HEK293T (cell line): Measurements from ENCODE around the gene STAB2.

Source experiments
- CTCF ChIA-PET: fragments of 350-600 bp; formaldehyde crosslinking; extraction: SDS; loops from one replicate; lab custom pipeline; 2021; ENCODE audit warnings: antibody characterized with exemption, inconsistent platforms; lab: Yijun Ruan, JAX
- POLR2A ChIA-PET: fragments of 350-600 bp; formaldehyde crosslinking; extraction: SDS; loops from one replicate; lab custom pipeline; 2020; ENCODE audit warnings: antibody characterized with exemption, inconsistent platforms; lab: Yijun Ruan, JAX
- DNase-seq: peaks from one replicate; pipeline ENCODE4 v3.0.0; 2012; ENCODE audit warnings: mixed read lengths; ENCODE audit errors: extremely low spot score
- ARNT ChIP-seq: fragments of 450-650 bp; IDR thresholded peaks from 2 replicates; pipeline ENCODE4 v1.6.1; 2017; ENCODE audit warnings: mild to moderate bottlenecking
- BHLHE40 ChIP-seq: fragments of 450-650 bp; IDR thresholded peaks from 2 replicates; pipeline ENCODE4 v1.6.1; 2016; ENCODE audit warnings: mild to moderate bottlenecking, moderate library complexity, borderline replicate concordance
- CTBP1 ChIP-seq: fragments of 450-650 bp; IDR thresholded peaks from 2 replicates; pipeline ENCODE4 v1.6.1; 2016; ENCODE audit warnings: borderline replicate concordance
- ELF4 ChIP-seq: fragments of 450-650 bp; IDR thresholded peaks from 2 replicates; pipeline ENCODE4 v1.6.1; 2017; ENCODE audit warnings: antibody characterized with exemption
- FOXA1 ChIP-seq: fragments of 450-650 bp; IDR thresholded peaks from 2 replicates; pipeline ENCODE4 v1.6.1; 2016; ENCODE audit warnings: mild to moderate bottlenecking
- FOXK2 ChIP-seq: fragments of 450-650 bp; IDR thresholded peaks from 2 replicates; pipeline ENCODE4 v1.6.1; 2016; ENCODE audit warnings: mild to moderate bottlenecking
- FOXM1 ChIP-seq: fragments of 450-650 bp; IDR thresholded peaks from 2 replicates; pipeline ENCODE4 v1.6.1; 2017; ENCODE audit warnings: mild to moderate bottlenecking, borderline replicate concordance
- HDGF ChIP-seq: fragments of 450-650 bp; IDR thresholded peaks from 2 replicates; pipeline ENCODE4 v1.6.1; 2017; ENCODE audit warnings: antibody characterized with exemption, borderline replicate concordance
- L3MBTL2 ChIP-seq: fragments of 450-650 bp; conservative IDR thresholded peaks from 2 replicates; pipeline ENCODE4 v1.6.1; 2016; ENCODE audit warnings: mild to moderate bottlenecking
- LEF1 ChIP-seq: fragments of 450-650 bp; IDR thresholded peaks from 2 replicates; pipeline ENCODE4 v1.6.1; 2017; ENCODE audit warnings: mild to moderate bottlenecking, borderline replicate concordance
- NFRKB ChIP-seq: fragments of 450-650 bp; IDR thresholded peaks from 2 replicates; pipeline ENCODE4 v1.6.1; 2016; ENCODE audit warnings: mild to moderate bottlenecking, moderate library complexity
- PKNOX1 ChIP-seq: fragments of 450-650 bp; IDR thresholded peaks from 2 replicates; pipeline ENCODE4 v1.6.1; 2016
- SP1 ChIP-seq: fragments of 450-650 bp; IDR thresholded peaks from 2 replicates; pipeline ENCODE4 v1.6.1; 2017
- SUZ12 ChIP-seq: fragments of 450-650 bp; IDR thresholded peaks from 2 replicates; pipeline ENCODE4 v1.6.1; 2016; ENCODE audit warnings: mild to moderate bottlenecking
- TARDBP ChIP-seq: fragments of 450-650 bp; IDR thresholded peaks from 2 replicates; pipeline ENCODE4 v1.6.1; 2016
- ZNF384 ChIP-seq: fragments of 450-650 bp; IDR thresholded peaks from 2 replicates; pipeline ENCODE4 v1.6.1; 2016

STAB2 gene

DNA sequence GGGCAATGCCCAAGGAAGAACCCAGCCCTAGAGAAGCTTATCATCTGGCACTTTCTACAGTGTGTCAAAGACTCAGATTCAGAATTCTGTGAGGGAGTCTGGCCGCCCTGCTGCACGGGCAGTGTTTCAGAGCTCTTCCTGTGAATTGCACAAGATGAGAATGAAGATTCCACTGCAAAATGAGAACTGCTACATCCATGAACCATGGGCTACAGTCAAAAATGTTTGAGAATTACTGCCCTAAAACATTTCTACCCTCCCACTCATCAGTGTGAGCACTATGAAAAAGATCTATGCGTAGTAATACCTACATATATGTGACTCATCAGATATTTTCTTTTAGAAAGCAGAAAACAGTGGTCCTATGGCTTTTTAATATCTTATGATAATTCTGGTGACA, 104.0 kb downstream of the STAB2 start:
- no peak for DNase-seq
- ChIA-PET POLR2A (no interaction called here), CTCF (interaction anchor here (1.5 kb wide), 1 partner anchor 28 kb away, joined by 4 read pairs; no protein-coding TSS in a partner anchor)
- TF ChIP-seq FOXA1 (no peak), ELF4 (no peak), TARDBP (no peak)

DNA sequence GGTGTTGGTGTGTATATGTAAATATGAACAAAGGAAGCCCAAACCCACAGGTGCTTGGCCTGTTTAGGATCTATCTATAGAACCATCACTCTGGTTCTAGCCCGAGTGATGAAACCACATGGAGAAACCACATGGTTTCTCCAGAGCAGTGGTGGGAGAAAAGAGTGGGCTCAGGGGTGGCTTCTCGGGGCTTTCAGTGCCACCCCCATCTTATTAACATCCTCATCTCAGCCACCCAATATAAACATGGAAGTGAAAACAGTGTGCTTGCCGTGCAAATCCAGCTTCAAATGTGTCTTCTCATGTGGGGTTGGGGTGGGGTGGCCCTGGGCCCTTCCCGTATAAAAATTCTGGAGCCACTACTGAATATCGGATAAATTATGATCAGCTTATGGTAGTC, 109.0 kb downstream of the STAB2 start:
- POLR2A ChIA-PET: no interaction called here
- CTCF ChIA-PET: no interaction called here
- DNase-seq: no peak
- no peak for TF ChIP-seq CTBP1

DNA sequence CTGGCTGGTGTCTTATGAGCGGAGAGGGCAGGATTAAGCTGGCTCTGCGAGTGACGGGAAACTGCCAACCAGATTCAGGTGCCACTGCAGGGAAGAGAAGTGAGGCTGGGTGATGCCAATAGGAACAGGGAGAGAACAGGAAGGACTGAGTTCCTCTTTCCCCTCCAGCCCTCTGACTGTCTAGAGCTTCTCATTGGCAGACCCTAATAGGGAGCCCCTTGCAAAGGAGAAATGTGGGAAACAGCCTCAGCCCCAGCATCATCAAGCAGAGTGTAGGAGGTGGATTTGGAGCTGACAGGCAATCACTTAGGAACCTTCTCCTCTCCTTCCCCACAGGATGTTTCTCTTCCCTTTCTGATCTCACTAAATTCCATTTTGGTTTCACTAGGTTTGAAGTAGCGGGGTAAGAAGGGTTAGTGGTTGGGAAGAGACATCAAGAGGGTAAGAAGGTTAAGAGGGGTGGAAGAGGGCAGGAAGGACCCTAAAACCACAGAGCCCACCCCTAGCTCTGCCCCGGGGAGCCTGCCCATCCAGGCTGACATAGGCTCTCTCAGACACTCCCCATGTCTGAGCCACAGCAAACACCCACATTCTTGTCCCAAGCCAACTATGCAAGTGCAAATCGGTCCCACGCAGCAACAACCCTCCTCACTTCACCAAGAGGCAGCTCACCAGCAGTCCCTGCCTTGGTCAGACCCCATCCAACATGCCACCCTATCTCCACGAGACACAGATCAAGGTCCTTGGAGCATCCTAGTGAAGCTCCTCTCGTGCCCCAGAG, 111.1 kb downstream of the STAB2 start:
- CTCF ChIA-PET: interaction anchor here (0.5 kb wide), 1 partner anchor 887 kb away, joined by 3 read pairs; no protein-coding TSS in a partner anchor
- TF ChIP-seq L3MBTL2: no peak
- no peak for TF ChIP-seq ZNF384
- no peak for TF ChIP-seq NFRKB
- TF ChIP-seq LEF1: no peak
- no peak for TF ChIP-seq PKNOX1
- no peak for TF ChIP-seq SUZ12
- TF ChIP-seq BHLHE40: no peak
- TF ChIP-seq CTBP1: no peak
- TF ChIP-seq SP1: no peak
- TF ChIP-seq FOXM1: no peak
- TF ChIP-seq FOXK2: no peak
- TF ChIP-seq FOXA1: no peak
- no peak for TF ChIP-seq HDGF
- no peak for DNase-seq
- POLR2A ChIA-PET: no interaction called here

DNA sequence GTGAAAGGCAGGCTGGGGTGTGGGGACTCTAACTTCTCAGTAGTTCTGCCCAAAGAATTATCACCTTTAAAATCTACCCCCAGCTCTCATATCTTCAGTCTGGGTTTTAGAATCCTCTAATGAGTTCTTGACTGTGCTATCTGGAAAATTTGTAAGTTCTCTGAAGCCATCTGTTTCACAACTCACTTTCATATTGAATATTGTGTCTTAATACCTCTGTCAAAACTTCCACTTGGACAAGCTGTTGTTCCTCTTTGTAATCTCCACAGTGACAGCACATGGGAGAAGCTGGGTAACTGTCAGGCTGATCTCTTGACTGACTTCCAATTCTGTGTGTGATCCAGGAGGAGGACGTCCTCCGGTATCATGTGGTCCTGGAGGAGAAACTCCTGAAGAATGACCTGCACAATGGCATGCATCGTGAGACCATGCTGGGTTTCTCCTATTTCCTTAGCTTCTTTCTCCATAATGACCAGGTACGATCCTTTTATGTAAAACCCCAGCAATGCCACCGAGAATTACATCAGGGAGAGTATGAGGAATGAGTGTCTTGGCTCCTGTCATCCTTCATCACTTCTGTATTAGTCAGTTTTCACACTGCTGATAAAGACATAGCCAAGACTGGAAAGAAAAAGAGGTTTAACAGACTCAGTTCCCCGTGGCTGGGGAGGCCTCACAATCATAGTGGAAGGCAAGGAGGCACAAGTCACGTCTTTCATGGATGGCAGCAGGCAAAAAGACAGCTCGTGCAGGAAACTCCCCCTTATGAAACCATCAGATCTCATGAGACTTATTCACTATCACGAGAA, 111.9 kb downstream of the STAB2 start:
- ChIA-PET CTCF (interaction anchor here (0.5 kb wide), 1 partner anchor 888 kb away, joined by 3 read pairs; no protein-coding TSS in a partner anchor), POLR2A (no interaction called here)
- no peak for TF ChIP-seq ARNT
- no peak for DNase-seq

DNA sequence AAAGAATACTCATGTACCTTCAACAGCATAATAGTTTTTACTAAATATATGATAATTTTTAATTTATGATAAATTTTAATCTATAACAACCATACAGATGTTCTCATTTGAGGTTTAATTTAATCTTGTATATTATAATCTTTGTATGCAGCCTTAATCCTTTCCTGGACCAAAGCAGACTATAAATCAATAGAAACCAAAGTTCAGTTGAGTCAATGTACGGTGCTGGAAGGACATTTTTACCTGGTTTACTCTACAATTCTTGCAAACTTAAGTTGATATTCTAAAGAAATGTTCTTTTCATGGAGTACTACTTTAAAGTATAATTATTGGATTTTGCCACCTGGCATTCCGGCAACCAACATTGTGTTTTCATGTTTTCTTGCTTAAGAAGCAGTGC, 118.0 kb downstream of the STAB2 start:
- TF ChIP-seq PKNOX1 (no peak), CTBP1 (no peak), TARDBP (no peak), ELF4 (no peak), BHLHE40 (no peak), ARNT (no peak), NFRKB (no peak), FOXM1 (no peak), SP1 (no peak), LEF1 (no peak), L3MBTL2 (no peak), ZNF384 (no peak)
- ChIA-PET CTCF (no interaction called here), POLR2A (no interaction called here)
- no peak for DNase-seq

DNA sequence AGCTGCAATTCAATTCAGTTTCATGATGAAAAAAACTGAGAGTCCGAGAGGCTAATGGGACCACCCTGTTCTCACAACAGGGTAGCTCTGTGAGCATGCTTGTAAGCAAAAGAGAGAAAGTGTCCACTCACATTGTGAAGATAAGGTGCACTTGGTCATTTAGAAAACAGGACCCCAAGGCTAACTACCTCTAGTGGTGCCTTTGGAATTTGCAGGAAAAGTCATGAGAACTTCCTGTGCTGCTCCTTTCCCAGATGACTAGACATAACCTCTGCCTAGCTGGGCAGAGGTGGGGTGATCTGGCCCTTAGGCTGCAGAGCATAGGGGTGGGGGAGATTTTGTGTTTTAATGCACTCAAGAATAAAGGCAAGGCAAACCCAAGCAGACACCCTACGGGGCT, 118.9 kb downstream of the STAB2 start:
- ChIA-PET CTCF (no interaction called here), POLR2A (no interaction called here)
- DNase-seq: peak; percentile 17
- TF ChIP-seq ELF4: no peak
- TF ChIP-seq SUZ12: no peak
- no peak for TF ChIP-seq FOXK2
- TF ChIP-seq PKNOX1: no peak
- TF ChIP-seq SP1: no peak
- TF ChIP-seq HDGF: no peak
- TF ChIP-seq FOXM1: no peak
- no peak for TF ChIP-seq CTBP1
- no peak for TF ChIP-seq FOXA1
- no peak for TF ChIP-seq LEF1
- no peak for TF ChIP-seq BHLHE40
- no peak for TF ChIP-seq ARNT
- no peak for TF ChIP-seq L3MBTL2
- no peak for TF ChIP-seq NFRKB
- no peak for TF ChIP-seq TARDBP
- TF ChIP-seq ZNF384: no peak
